HCT116 (cell line): ENCODE measurements around the gene AGTR1.

Source experiments
- CTCF ChIP-seq, 3 experiments: fragments of 200-600 bp in 1 of 3; sonication (generic) in 1 of 3; IDR thresholded peaks in 2 of 3; conservative IDR thresholded peaks in 1 of 3; 2 replicates each; pipeline ENCODE4 v1.5.1; 2012 to 2017; ENCODE audit warnings: low read depth in 2 of 3, low read length in 2 of 3, antibody characterized with exemption in 1 of 3, borderline replicate concordance in 1 of 3, control low read depth in 1 of 3, mild to moderate bottlenecking in 1 of 3, mixed read lengths in 1 of 3, mixed run types in 1 of 3, moderate library complexity in 1 of 3; ENCODE audit not compliant: insufficient read depth in 1 of 3
- ELF1 ChIP-seq: IDR thresholded peaks from 2 replicates; pipeline ENCODE4 v1.6.1; 2012; ENCODE audit warnings: low read depth, borderline replicate concordance
- EZH2 ChIP-seq: fragments of 200-600 bp; sonication (generic); IDR thresholded peaks from 2 replicates; pipeline ENCODE4 v1.6.1; 2017; ENCODE audit warnings: antibody characterized with exemption, mixed run types
- POLR2AphosphoS5 ChIP-seq: IDR thresholded peaks from 2 replicates; pipeline ENCODE4 v1.6.1; 2011; ENCODE audit warnings: mild to moderate bottlenecking, low read depth, low read length, moderate library complexity
- REST ChIP-seq: IDR thresholded peaks from 2 replicates; pipeline ENCODE4 v1.6.1; 2012; ENCODE audit warnings: low read depth

GRCh38 chr3:148790370-148790769 is 92.7 kb downstream of the AGTR1 start:
- TF ChIP-seq ELF1 (no peak), EZH2 (no peak), REST (no peak), POLR2AphosphoS5 (no peak), CTCF (IDR thresholded peaks at IDR 0.05 in 2 of 3, conservative IDR thresholded peaks at IDR 0.05 in 1 of 3; ENCODE audit: borderline replicate concordance in 1 of 3, insufficient read depth in 1 of 3, low read depth in 2 of 3, low read length in 2 of 3) (no peak)
